ENCODE measurements around the gene PEX5.

Gene PEX5
- 20.8 to 57.6 (median 39.1) reads per million in 9 experiments for total RNA-seq

- Mint-ChIP-seq H3K27me3 (no peaks in the 10 kb centered on the region), H3K4me3 (peak within 1 kb of the TSS; percentile 96 to 97), H3K9me3 (no peaks in the 10 kb centered on the region), H3K27ac (peak within 1 kb of the TSS; percentile 96 to 98), H3K4me1 (ENCODE audit: low read depth in 2 of 2) (peaks cover 33 to 36% of the 10 kb centered on the region in 2 donors), H3K36me3 (ENCODE audit: insufficient read depth) (peaks cover 8% of the 10 kb centered on the region)
- ATAC-seq (replicated peaks) (peak; percentile 93), DNase-seq (peak; percentile 70 to 74 (median 74))
Measured at GRCh38 chr12:7189398-7190267, at the start of gene PEX5. TSS of gene PEX5 (plus strand) at chr12:7189686. CDS start at chr12:7190378, 692 bp downstream.

- DNase-seq (no peak), ATAC-seq (replicated peaks) (no peak)
- H3K36me3 Mint-ChIP-seq (ENCODE audit: insufficient read depth), result peaks cover 65% of the 10 kb centered on the region
- H3K4me3 Mint-ChIP-seq, result no peak overlapping the region
- no peaks in the 10 kb centered on the region for H3K27me3 Mint-ChIP-seq
- no peaks in the 10 kb centered on the region for H3K9me3 Mint-ChIP-seq
- peaks cover 5 to 6% of the 10 kb centered on the region in 2 donors for H3K4me1 Mint-ChIP-seq (ENCODE audit: low read depth in 2 of 2)
- peak overlapping the region; percentile 7 to 20 for H3K27ac Mint-ChIP-seq
Measured at GRCh38 chr12:7141351-7142005, 48.0 kb upstream of the PEX5 start.

GRCh38 chr12:7142056-7142644 lies 47.3 kb upstream of the PEX5 start:
- ATAC-seq (replicated peaks) (peak; percentile 80), DNase-seq (peak; percentile 28 to 53 (median 43))
- Mint-ChIP-seq H3K36me3 (ENCODE audit: insufficient read depth) (peaks cover 64% of the 10 kb centered on the region), H3K27me3 (no peaks in the 10 kb centered on the region), H3K4me3 (no peak overlapping the region), H3K4me1 (ENCODE audit: low read depth in 2 of 2) (peaks cover 4 to 6% of the 10 kb centered on the region in 2 donors), H3K9me3 (no peaks in the 10 kb centered on the region), H3K27ac (peak overlapping the region; percentile 7 to 20)

- no peak overlapping the region for H3K27ac Mint-ChIP-seq
Measured at GRCh38 chr12:7142809-7143465, 46.5 kb upstream of the PEX5 start.

GRCh38 chr12:7143564-7143963 lies 45.9 kb upstream of the PEX5 start:
- DNase-seq, result no peak
- Mint-ChIP-seq H3K4me1 (ENCODE audit: low read depth in 2 of 2) (peaks cover 3 to 4% of the 10 kb centered on the region in 2 donors), H3K4me3 (no peak overlapping the region), H3K36me3 (ENCODE audit: insufficient read depth) (peaks cover 69% of the 10 kb centered on the region), H3K27ac (no peak overlapping the region), H3K27me3 (no peaks in the 10 kb centered on the region), H3K9me3 (no peaks in the 10 kb centered on the region)
- ATAC-seq (replicated peaks), result no peak

More at GRCh38 chr12:7142809-7143465, 46.5 kb upstream of the PEX5 start:
- peaks cover 67% of the 10 kb centered on the region for H3K36me3 Mint-ChIP-seq (ENCODE audit: insufficient read depth)
- no peak overlapping the region for H3K4me3 Mint-ChIP-seq
- ATAC-seq (replicated peaks), result no peak
- H3K9me3 Mint-ChIP-seq, result no peaks in the 10 kb centered on the region
- peaks cover 4 to 6% of the 10 kb centered on the region in 2 donors for H3K4me1 Mint-ChIP-seq (ENCODE audit: low read depth in 2 of 2)
- no peaks in the 10 kb centered on the region for H3K27me3 Mint-ChIP-seq
- no peak for DNase-seq

GRCh38 chr12:7144414-7145120 lies 44.9 kb upstream of the PEX5 start:
- H3K9me3 Mint-ChIP-seq, result no peaks in the 10 kb centered on the region
- peaks cover 1 to 3% of the 10 kb centered on the region in 2 donors for H3K4me1 Mint-ChIP-seq (ENCODE audit: low read depth in 2 of 2)
- H3K27ac Mint-ChIP-seq, result peak overlapping the region in 1 of 2 donors; percentile 27
- peaks cover 72% of the 10 kb centered on the region for H3K36me3 Mint-ChIP-seq (ENCODE audit: insufficient read depth)
- no peak overlapping the region for H3K4me3 Mint-ChIP-seq
- DNase-seq (no peak), ATAC-seq (replicated peaks) (peak; percentile 45)
- H3K27me3 Mint-ChIP-seq, result no peaks in the 10 kb centered on the region

GRCh38 chr12:7145671-7146070 lies 43.8 kb upstream of the PEX5 start:
- H3K36me3 Mint-ChIP-seq (ENCODE audit: insufficient read depth), result peaks cover 71% of the 10 kb centered on the region
- no peak for DNase-seq

GRCh38 chr12:7146228-7146627 lies 43.3 kb upstream of the PEX5 start:
- Mint-ChIP-seq H3K27me3 (no peaks in the 10 kb centered on the region), H3K27ac (no peak overlapping the region), H3K36me3 (ENCODE audit: insufficient read depth) (peaks cover 73% of the 10 kb centered on the region), H3K4me1 (ENCODE audit: low read depth in 2 of 2) (peaks cover 3% of the 10 kb centered on the region in 2 donors), H3K9me3 (no peaks in the 10 kb centered on the region), H3K4me3 (no peak overlapping the region)
- DNase-seq (no peak), ATAC-seq (replicated peaks) (no peak)

More at GRCh38 chr12:7145671-7146070, 43.8 kb upstream of the PEX5 start:
- peak overlapping the region in 1 of 2 donors; percentile 1 for H3K27ac Mint-ChIP-seq
- no peak overlapping the region for H3K4me3 Mint-ChIP-seq
- H3K9me3 Mint-ChIP-seq, result no peaks in the 10 kb centered on the region
- peaks cover 3% of the 10 kb centered on the region in 2 donors for H3K4me1 Mint-ChIP-seq (ENCODE audit: low read depth in 2 of 2)
- H3K27me3 Mint-ChIP-seq, result no peaks in the 10 kb centered on the region
- no peak for ATAC-seq (replicated peaks)

GRCh38 chr12:7146906-7147305 lies 42.6 kb upstream of the PEX5 start:
- H3K27me3 Mint-ChIP-seq, result no peaks in the 10 kb centered on the region
- DNase-seq (no peak), ATAC-seq (replicated peaks) (no peak)
- peaks cover 73% of the 10 kb centered on the region for H3K36me3 Mint-ChIP-seq (ENCODE audit: insufficient read depth)
- H3K27ac Mint-ChIP-seq, result no peak overlapping the region
- no peaks in the 10 kb centered on the region for H3K9me3 Mint-ChIP-seq
- H3K4me1 Mint-ChIP-seq (ENCODE audit: low read depth in 2 of 2), result peaks cover 2 to 3% of the 10 kb centered on the region in 2 donors
- no peak overlapping the region for H3K4me3 Mint-ChIP-seq

GRCh38 chr12:7150356-7150755 lies 39.1 kb upstream of the PEX5 start:
- H3K27ac Mint-ChIP-seq, result no peak overlapping the region

GRCh38 chr12:7150841-7151240 lies 38.6 kb upstream of the PEX5 start:
- H3K27ac Mint-ChIP-seq, result no peak overlapping the region
- peaks cover 0 to 2% of the 10 kb centered on the region in 2 donors for H3K4me1 Mint-ChIP-seq (ENCODE audit: low read depth in 2 of 2)
- H3K36me3 Mint-ChIP-seq (ENCODE audit: insufficient read depth), result peaks cover 81% of the 10 kb centered on the region
- ATAC-seq (replicated peaks) (no peak), DNase-seq (no peak)
- no peak overlapping the region for H3K4me3 Mint-ChIP-seq
- H3K9me3 Mint-ChIP-seq, result no peaks in the 10 kb centered on the region
- H3K27me3 Mint-ChIP-seq, result no peaks in the 10 kb centered on the region

More at GRCh38 chr12:7150356-7150755, 39.1 kb upstream of the PEX5 start:
- Mint-ChIP-seq H3K9me3 (no peaks in the 10 kb centered on the region), H3K4me3 (no peak overlapping the region), H3K27me3 (no peaks in the 10 kb centered on the region), H3K4me1 (ENCODE audit: low read depth in 2 of 2) (peaks cover 0 to 2% of the 10 kb centered on the region in 2 donors), H3K36me3 (ENCODE audit: insufficient read depth) (peaks cover 83% of the 10 kb centered on the region)
- ATAC-seq (replicated peaks) (no peak), DNase-seq (no peak)

GRCh38 chr12:7151532-7151931 lies 38.0 kb upstream of the PEX5 start:
- Mint-ChIP-seq H3K9me3 (no peaks in the 10 kb centered on the region), H3K27me3 (no peaks in the 10 kb centered on the region), H3K27ac (no peak overlapping the region), H3K36me3 (ENCODE audit: insufficient read depth) (peaks cover 77% of the 10 kb centered on the region), H3K4me1 (ENCODE audit: low read depth in 2 of 2) (peaks cover 0 to 2% of the 10 kb centered on the region in 2 donors), H3K4me3 (no peak overlapping the region)
- ATAC-seq (replicated peaks) (no peak), DNase-seq (no peak)

Data from effector memory CD8-positive, alpha-beta T cell (primary cell).